GM18867 (cell line): ENCODE measurements around the gene ATP1A2.

ENCODE experiments used
- ATAC-seq: cut with Tn5 transposase; IDR thresholded peaks from one replicate; pipeline ENCODE4 v1.9.1; 2021; ENCODE audit warnings: mild to moderate bottlenecking, moderate library complexity; ENCODE audit not compliant: unreplicated experiment

The ATP1A2 gene

GRCh38 chr1:160115545-160116282 lies at the start of gene ATP1A2:
Gene ATP1A2 (plus strand): TSS chr1:160115759. CDS start chr1:160115862, 103 bp downstream.
- ATAC-seq: no peak

GRCh38 chr1:160066829-160067745 lies 48.5 kb upstream of the ATP1A2 start:
- no peak for ATAC-seq

GRCh38 chr1:160068225-160068624 lies 47.3 kb upstream of the ATP1A2 start:
- no peak for ATAC-seq

GRCh38 chr1:160069460-160070231 lies 45.9 kb upstream of the ATP1A2 start, which contains the start of gene KCNJ10:
Gene KCNJ10 (minus strand): TSS chr1:160070160. CDS start chr1:160042532, 27,628 bp downstream.
- no peak for ATAC-seq

- ATAC-seq: peak; percentile 32
These were observed 45.1 kb upstream of the ATP1A2 start for GRCh38 chr1:160070243-160071163.

- no peak for ATAC-seq
These were observed 44.3 kb upstream of the ATP1A2 start for GRCh38 chr1:160071289-160071688.

GRCh38 chr1:160074865-160075264 lies 40.7 kb upstream of the ATP1A2 start:
- ATAC-seq: no peak

GRCh38 chr1:160075836-160076235 lies 39.7 kb upstream of the ATP1A2 start:
- ATAC-seq: no peak

- no peak for ATAC-seq
These were observed 39.3 kb upstream of the ATP1A2 start for GRCh38 chr1:160076295-160076694.

GRCh38 chr1:160077486-160077885 lies 38.1 kb upstream of the ATP1A2 start:
- no peak for ATAC-seq

- ATAC-seq: peak; percentile 78
These were observed 36.9 kb upstream of the ATP1A2 start for GRCh38 chr1:160078512-160079195.

GRCh38 chr1:160079448-160079847 lies 36.1 kb upstream of the ATP1A2 start:
- ATAC-seq: no peak

- no peak for ATAC-seq
These were observed 35.0 kb upstream of the ATP1A2 start for GRCh38 chr1:160080381-160081100.

GRCh38 chr1:160081261-160081936 lies 34.2 kb upstream of the ATP1A2 start, which contains the start of gene KCNJ9:
Gene KCNJ9 (plus strand): TSS chr1:160081538. CDS start chr1:160084031, 2,493 bp downstream.
- ATAC-seq: no peak

GRCh38 chr1:160082487-160082886 lies 33.1 kb upstream of the ATP1A2 start:
- no peak for ATAC-seq

GRCh38 chr1:160082926-160083325 lies 32.6 kb upstream of the ATP1A2 start:
- no peak for ATAC-seq

GRCh38 chr1:160083968-160084770 lies 31.4 kb upstream of the ATP1A2 start:
- ATAC-seq: peak; percentile 56
